SK-N-MC (cell line): ENCODE measurements around the gene RHBDF2.

Experiments
- EZH2 ChIP-seq: fragments of 200-600 bp; sonication (generic); IDR thresholded peaks from one replicate; pipeline ENCODE4 v1.6.1; 2017; ENCODE audit warnings: antibody characterized with exemption
- POLR2AphosphoS5 ChIP-seq: IDR thresholded peaks from 2 replicates; pipeline ENCODE4 v1.6.1; 2012; ENCODE audit warnings: mild to moderate bottlenecking, low read depth, low read length, borderline replicate concordance

DNA sequence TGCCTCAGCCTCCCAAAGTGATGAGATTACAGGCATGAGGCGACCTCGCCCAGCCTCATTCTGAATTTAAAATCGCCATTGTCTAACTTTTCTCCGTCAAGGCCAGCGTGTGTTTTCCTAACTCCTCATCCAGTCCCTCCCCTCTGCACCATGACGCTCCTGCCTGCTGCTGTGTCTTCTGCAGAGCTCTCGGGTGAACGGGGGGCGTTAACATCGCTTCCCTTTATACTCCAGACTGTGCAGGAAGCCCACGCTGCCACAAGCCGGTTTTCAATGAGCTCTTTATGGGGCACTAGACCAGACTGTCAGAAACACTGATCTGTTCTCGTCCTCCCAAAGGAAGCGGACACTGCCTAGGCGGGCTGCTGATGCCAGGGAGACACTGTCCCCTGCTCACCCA is 20.6 kb downstream of the RHBDF2 start:
- TF ChIP-seq EZH2, result no peak
- no peak for TF ChIP-seq POLR2AphosphoS5
